ENCODE data around the gene CLIP1.

DNA sequence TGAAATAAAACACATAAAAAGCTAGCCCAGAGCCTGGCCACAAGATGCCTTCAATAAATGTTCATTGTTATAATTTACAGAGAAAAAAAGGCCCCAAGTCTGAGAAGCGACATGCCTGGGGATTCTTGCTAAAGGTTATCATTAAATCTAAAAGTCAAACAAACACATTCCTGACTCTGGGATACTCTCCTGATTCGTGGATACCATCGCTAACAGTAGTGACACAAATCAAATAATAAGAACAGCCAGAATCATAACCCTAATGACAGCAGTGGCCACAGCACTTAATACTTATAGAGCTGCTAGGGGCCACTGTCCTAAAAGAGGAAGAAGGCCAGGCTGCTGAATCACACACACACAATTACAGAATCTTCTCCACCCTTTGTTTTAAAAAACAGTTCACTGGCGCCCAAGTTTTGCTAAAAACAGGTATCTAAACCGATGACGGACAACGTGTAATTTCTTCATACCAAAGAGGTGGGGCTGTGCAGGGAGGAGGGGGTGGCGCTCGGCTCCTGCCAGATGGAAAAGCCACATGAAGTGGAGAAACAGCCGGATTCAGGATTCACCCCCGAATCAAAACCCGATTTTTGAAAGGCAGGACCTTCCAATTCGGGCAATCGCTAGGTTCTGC, 1.2 kb downstream of the CLIP1 start:
- TF ChIP-seq CTCF (IDR thresholded peaks at IDR 0.05) (no peak), POLR2A (IDR thresholded peaks at IDR 0.05) (peak in 1 of 2 donors; percentile 35)

All from uterus (tissue), 2 donors.